Measurements from ENCODE around the gene CFAP46.

The CFAP46 gene

DNA sequence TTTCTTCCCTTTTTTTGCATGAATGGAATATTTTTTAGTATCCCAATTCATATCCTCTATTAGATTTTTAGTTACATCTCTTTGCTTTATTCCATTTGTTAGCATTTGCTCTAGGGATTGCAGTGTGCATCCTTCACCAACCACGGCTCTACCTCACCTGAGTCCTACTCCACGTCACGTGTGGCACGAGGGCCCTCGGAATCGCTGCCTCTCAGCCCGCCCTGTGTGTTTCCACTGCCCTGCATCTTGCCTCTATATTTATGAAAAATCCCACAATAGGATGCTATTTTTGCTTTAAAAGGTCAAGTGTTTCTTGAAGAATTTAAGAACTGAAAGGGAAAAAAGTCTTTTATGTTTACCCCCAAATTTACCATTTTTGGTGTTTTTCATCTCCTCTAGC, 41.0 kb downstream of the CFAP46 start:
- DNase-seq (ENCODE audit: low read depth) = no peak
- no peak overlapping the region for H3K4me3 ChIP-seq (ENCODE audit: control insufficient read depth, low read depth, low read length)
- TF ChIP-seq, protein P1, sequence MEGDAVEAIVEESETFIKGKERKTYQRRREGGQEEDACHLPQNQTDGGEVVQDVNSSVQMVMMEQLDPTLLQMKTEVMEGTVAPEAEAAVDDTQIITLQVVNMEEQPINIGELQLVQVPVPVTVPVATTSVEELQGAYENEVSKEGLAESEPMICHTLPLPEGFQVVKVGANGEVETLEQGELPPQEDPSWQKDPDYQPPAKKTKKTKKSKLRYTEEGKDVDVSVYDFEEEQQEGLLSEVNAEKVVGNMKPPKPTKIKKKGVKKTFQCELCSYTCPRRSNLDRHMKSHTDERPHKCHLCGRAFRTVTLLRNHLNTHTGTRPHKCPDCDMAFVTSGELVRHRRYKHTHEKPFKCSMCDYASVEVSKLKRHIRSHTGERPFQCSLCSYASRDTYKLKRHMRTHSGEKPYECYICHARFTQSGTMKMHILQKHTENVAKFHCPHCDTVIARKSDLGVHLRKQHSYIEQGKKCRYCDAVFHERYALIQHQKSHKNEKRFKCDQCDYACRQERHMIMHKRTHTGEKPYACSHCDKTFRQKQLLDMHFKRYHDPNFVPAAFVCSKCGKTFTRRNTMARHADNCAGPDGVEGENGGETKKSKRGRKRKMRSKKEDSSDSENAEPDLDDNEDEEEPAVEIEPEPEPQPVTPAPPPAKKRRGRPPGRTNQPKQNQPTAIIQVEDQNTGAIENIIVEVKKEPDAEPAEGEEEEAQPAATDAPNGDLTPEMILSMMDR (IDR thresholded peaks at IDR 0.05; ENCODE audit: control insufficient read depth, insufficient read depth, low read depth, low read length, missing control alignments) = no peak

DNA sequence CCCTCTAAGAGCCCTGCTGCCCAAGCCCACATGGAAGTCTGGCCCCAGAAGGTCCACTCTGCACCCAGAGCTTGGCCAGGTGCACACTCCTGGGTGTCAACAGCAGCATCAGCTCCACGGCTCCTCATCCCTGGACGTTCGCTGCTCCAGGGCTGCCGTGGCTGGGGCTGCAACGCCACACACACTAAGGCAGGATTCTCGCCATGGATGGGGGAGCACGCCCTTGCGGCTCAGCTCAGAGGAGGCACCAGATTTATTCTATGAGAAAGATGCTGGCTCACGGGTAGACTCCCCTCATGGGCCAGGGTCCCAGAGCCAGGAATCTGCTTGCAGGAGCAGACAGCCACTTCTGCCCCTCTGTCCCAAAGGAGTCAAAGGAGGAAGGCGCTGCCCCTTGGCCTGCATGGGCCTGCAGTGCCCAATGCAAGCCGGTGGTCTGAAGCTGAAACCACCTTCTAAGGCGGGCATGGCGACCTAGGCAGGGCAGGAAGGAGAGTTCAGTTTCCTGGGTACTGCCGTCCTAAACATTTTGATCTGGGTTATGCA, 42.1 kb downstream of the CFAP46 start:
- no peak overlapping the region for H3K4me3 ChIP-seq (ENCODE audit: control insufficient read depth, low read depth, low read length)
- TF ChIP-seq, protein P1 (IDR thresholded peaks at IDR 0.05; ENCODE audit: control insufficient read depth, insufficient read depth, low read depth, low read length, missing control alignments) = no peak
- no peak for DNase-seq (ENCODE audit: low read depth)

DNA sequence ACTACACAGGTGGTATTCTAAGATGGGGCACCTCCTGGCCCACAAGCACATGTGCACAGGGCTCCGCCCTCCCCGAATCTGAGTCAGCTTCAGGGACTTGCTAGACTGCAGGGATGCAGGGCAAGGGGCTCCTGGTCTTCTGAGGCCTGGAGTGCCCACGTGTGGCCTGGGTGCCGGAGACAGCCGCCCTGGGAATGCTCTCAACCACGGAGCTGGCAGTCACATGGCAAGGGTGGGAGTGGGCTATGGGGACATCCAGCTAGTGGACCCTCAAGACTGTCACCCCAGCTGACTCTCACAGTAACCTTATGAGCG, 42.7 kb downstream of the CFAP46 start:
- no peak for DNase-seq (ENCODE audit: low read depth)
- TF ChIP-seq, protein P1 (IDR thresholded peaks at IDR 0.05; ENCODE audit: control insufficient read depth, insufficient read depth, low read depth, low read length, missing control alignments) = no peak
- no peak overlapping the region for H3K4me3 ChIP-seq (ENCODE audit: control insufficient read depth, low read depth, low read length)

DNA sequence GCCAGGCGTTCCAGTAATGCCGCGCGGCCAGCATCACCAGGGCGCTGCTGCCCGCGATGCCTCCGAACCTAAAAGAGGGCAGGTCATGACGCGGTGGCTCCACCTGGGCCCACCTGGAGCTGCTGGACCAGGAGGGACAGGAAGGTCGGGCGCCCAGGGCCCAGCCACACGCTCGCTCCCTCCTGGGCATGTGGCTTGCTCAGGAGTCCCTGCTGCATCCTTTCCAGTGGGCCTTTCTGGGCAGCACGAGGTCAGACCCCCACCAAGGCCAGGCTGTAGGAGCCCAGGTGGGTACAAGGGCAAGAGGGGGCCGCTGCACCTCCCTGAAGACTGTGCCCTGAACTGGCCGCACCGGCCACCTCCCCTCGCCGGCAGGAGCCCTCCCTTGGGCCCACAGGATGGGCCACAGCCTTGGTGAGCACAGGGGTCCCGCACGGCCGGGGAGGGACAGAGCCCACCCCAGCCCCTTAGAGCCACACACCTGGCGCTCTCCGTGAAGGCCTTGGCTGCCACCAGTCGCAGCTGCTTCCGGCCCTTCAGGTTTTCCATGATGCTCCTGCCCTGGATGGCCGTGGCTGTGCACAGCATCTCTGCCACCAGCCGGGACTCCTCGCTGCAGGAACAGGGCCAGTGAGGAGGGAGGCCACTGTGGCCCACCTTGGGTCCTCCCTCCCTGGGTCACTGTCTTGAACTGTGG, 43.2 kb downstream of the CFAP46 start:
- no peak for DNase-seq (ENCODE audit: low read depth)
- TF ChIP-seq, protein P1 (IDR thresholded peaks at IDR 0.05; ENCODE audit: control insufficient read depth, insufficient read depth, low read depth, low read length, missing control alignments) = no peak
- H3K4me3 ChIP-seq (ENCODE audit: control insufficient read depth, low read depth, low read length) = no peak overlapping the region

DNA sequence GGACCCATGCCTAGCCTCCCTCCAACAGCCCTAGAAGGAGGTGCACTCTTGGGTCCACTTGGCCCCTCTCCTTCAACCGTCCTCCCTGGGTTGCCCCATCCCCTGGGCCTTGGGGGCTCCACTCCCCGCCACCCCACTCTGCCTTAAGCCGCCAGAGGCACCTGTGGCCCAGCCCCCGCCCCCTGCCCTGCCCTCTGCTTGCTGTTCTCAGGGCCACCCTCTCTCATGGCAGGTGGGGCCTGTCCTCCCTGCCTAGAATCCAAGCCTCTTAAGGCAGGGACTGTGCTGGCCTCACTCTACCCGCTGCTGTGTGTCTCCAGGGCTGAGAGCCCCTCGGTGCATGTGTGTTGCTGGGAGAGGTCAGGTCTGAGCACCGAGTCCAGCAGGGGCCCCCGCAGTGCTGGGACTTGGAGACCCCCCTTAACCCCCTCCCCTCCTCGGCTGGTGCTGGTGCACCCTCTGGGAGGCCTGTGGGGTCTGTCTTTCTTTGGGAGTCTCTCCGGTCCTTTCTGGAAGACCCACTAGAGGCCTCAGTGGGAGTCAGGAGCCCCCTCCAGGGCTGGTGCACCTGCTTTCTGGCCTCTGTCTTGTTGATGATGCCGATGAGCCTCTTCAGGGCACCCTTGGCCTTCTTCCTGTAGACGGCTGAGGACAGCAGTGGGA, 43.8 kb downstream of the CFAP46 start:
- H3K4me3 ChIP-seq (ENCODE audit: control insufficient read depth, low read depth, low read length) = no peak overlapping the region
- TF ChIP-seq, protein P1 (IDR thresholded peaks at IDR 0.05; ENCODE audit: control insufficient read depth, insufficient read depth, low read depth, low read length, missing control alignments) = no peak
- DNase-seq (ENCODE audit: low read depth) = no peak

DNA sequence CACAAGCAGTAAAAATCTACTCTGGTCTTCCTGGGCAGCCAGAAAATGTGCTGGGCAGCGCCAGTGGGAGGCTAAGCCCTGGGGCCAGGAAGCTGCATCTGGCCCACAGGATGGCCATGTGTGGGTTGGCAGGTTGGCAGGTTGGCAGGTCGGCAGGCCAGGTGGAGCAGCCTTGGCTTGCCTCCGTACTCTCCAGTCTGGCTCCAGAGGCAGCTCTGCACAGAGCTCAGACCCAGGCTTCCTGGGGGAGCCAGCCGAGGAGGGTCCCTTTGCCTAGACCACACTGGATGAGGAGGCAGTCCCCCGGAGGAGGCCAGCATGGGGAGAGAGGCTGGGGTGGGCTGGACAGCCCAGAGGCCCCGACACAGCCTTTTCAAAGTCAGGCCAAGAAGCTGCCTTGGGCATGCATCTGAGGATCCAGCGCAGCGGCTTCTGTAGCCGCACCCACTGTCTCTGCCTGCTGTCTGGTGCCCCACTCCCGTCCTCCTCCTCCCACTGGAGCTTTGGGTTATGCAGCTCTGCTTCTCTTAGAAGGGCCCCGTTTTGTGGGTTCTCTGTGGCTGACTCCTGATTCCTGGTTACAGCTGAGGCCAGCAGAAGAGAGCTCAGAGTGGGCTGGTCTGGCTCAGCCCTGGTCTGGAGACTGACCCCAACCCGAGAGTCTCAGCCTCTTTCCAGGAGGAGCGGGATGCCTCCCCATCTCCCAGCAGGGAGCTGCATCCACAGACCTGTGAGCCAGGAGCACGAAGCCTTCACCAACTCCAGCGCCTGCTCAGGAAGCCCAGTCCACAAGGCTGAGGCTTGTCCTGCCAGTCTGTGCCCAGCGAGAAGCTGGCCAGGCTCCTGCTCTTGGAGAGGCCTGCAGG, 44.6 kb downstream of the CFAP46 start:
- H3K4me3 ChIP-seq (ENCODE audit: control insufficient read depth, low read depth, low read length) = no peak overlapping the region
- DNase-seq (ENCODE audit: low read depth) = no peak
- TF ChIP-seq, protein P1 (IDR thresholded peaks at IDR 0.05; ENCODE audit: control insufficient read depth, insufficient read depth, low read depth, low read length, missing control alignments) = no peak
